ENCODE data around the gene DEAF1.

DNA sequence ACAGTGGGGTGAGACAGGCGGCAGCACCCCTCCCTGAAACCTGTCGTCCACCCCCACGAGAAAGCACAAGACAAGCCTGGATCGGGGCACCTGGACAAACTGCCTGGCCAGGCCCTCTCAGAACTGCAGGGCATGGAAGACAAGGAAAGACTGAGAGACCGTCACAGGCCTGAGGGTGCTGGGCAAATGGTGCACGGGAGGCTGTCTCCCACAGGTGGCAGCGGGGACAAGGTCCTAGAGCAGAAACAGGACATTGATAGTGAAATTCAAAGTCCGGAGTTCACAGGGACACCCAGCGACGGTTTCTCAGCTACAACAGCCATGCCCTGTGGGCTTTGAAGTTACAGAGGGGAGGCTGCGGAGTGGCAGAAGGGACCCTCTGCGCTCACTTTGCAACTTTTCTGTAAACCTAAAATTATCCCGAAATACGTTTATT, 37.3 kb downstream of the DEAF1 start:
- TF ChIP-seq, protein P1, sequence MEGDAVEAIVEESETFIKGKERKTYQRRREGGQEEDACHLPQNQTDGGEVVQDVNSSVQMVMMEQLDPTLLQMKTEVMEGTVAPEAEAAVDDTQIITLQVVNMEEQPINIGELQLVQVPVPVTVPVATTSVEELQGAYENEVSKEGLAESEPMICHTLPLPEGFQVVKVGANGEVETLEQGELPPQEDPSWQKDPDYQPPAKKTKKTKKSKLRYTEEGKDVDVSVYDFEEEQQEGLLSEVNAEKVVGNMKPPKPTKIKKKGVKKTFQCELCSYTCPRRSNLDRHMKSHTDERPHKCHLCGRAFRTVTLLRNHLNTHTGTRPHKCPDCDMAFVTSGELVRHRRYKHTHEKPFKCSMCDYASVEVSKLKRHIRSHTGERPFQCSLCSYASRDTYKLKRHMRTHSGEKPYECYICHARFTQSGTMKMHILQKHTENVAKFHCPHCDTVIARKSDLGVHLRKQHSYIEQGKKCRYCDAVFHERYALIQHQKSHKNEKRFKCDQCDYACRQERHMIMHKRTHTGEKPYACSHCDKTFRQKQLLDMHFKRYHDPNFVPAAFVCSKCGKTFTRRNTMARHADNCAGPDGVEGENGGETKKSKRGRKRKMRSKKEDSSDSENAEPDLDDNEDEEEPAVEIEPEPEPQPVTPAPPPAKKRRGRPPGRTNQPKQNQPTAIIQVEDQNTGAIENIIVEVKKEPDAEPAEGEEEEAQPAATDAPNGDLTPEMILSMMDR (optimal IDR thresholded peaks at IDR 0.05 in 1 of 3, IDR thresholded peaks at IDR 0.05 in 1 of 3, conservative IDR thresholded peaks at IDR 0.05 in 1 of 3; ENCODE audit: extremely low read depth in 1 of 3, insufficient read depth in 2 of 3, low read length in 3 of 3): no peak
- no peak for TF ChIP-seq EZH2 (IDR thresholded peaks at IDR 0.05; ENCODE audit: low read length)

Measured in keratinocyte (primary cell).